Panc1 (cell line): ENCODE data around the gene SCD5. TPM values are rescaled to one million over a fixed set of nuclear protein-coding genes. Genes with fewer than 3 reads are reported as not detected.

Experiments
- ATAC-seq: fragments of 200-7000 bp; cut with Tn5 transposase; 2 replicates; pipeline ENCODE4 v1.9.1; 2020; ENCODE audit warnings: mild to moderate bottlenecking, moderate library complexity
- BruUV-seq: library from RNA; stranded (reverse); fragments of 400-500 nt; replicated peaks from 2 replicates; lab custom pipeline; 2021; lab: Mats Ljungman, UMichigan
- CTCF ChIA-PET: fragments of 300-600 bp; sonication (Branson Sonifier 250); formaldehyde crosslinking; loops from one replicate; lab custom pipeline; 2022; ENCODE audit warnings: antibody characterized with exemption; lab: Charles Lee
- POLR2A ChIA-PET: fragments of 300-600 bp; sonication (Branson Sonifier 250); formaldehyde crosslinking; loops from one replicate; lab custom pipeline; 2022; ENCODE audit warnings: antibody characterized with exemption; lab: Charles Lee
- DNase-seq: peaks from one replicate; pipeline ENCODE4 v3.0.0-alpha.2; 2010; ENCODE audit warnings: low read depth, low spot score
- H3K27ac ChIP-seq: 2 replicates; pipeline ENCODE4 v1.5.1; 2011; ENCODE audit warnings: mild to moderate bottlenecking, low read length, inconsistent platforms
- H3K27me3 ChIP-seq: fragments of 200-500 bp; sonication (Bioruptor generic); 2 replicates; pipeline ENCODE4 v1.6.0; 2014; ENCODE audit warnings: low read length, inconsistent platforms; ENCODE audit not compliant: control insufficient read depth, insufficient read depth
- H3K36me3 ChIP-seq: fragments of 200-500 bp; sonication (Bioruptor generic); 2 replicates; pipeline ENCODE4 v1.5.1; 2014; ENCODE audit warnings: inconsistent platforms, mild to moderate bottlenecking, low read length, moderate library complexity; ENCODE audit not compliant: control insufficient read depth, insufficient read depth
- H3K4me1 ChIP-seq: 2 replicates; pipeline ENCODE4 v1.5.1; 2011; ENCODE audit warnings: inconsistent platforms, mild to moderate bottlenecking, low read length, moderate library complexity; ENCODE audit not compliant: control insufficient read depth, insufficient read depth
- H3K4me3 ChIP-seq, 2 experiments: 2 replicates each; pipeline ENCODE4 v1.5.1; 2011 to 2012; ENCODE audit warnings: low read depth in 2 of 2, low read length in 2 of 2, mild to moderate bottlenecking in 2 of 2, inconsistent platforms in 1 of 2, moderate library complexity in 1 of 2
- H3K9me3 ChIP-seq: fragments of 200-500 bp; sonication (Bioruptor generic); 2 replicates; pipeline ENCODE4 v1.5.1; 2014; ENCODE audit warnings: low read depth, mild to moderate bottlenecking, inconsistent platforms, low read length, moderate library complexity; ENCODE audit not compliant: control insufficient read depth, insufficient read depth
- CTCF ChIP-seq: fragments of 450-650 bp; IDR thresholded peaks from 2 replicates; pipeline ENCODE4 v1.5.1; 2017; ENCODE audit warnings: mild to moderate bottlenecking
- POLR2AphosphoS5 ChIP-seq: IDR thresholded peaks from 2 replicates; pipeline ENCODE4 v1.6.1; 2012; ENCODE audit warnings: mild to moderate bottlenecking, low read depth, low read length, moderate library complexity
- SIN3A ChIP-seq: IDR thresholded peaks from 2 replicates; pipeline ENCODE4 v1.6.1; 2012; ENCODE audit warnings: low read depth, mild to moderate bottlenecking, low read length, moderate library complexity, borderline replicate concordance; ENCODE audit not compliant: insufficient read depth
- TCF7L2 ChIP-seq: IDR thresholded peaks from 2 replicates; pipeline ENCODE4 v1.6.1; 2011; ENCODE audit warnings: mild to moderate bottlenecking, low read depth, low read length, inconsistent platforms
- in situ Hi-C: cut with HindIII; loops from 2 replicates; pipeline ENCODE4 v1.10.0; 2016; ENCODE audit warnings: low sequenced_read_pairs, low pct_unique_long_range_greater_than_20kb
- intact Hi-C: fragments of 100-400 bp; cut with micrococcal nuclease; formaldehyde crosslinking; loops from one replicate; pipeline ENCODE4 v1.10.0; 2022; ENCODE audit not compliant: unreplicated experiment
- total RNA-seq: library from RNA; stranded (reverse); gene quantifications from one replicate; pipeline ENCODE4 v1.2.1, GENCODE V29; 2021; ENCODE audit not compliant: unreplicated experiment
- TF ChIP-seq, protein P1 (sequence below), 2 experiments: IDR thresholded peaks; 2 replicates each; pipeline ENCODE4 v1.6.1; 2011 to 2012; ENCODE audit warnings: low read depth in 2 of 2, control low read depth in 1 of 2, low read length in 1 of 2, mild to moderate bottlenecking in 1 of 2, moderate library complexity in 1 of 2; ENCODE audit not compliant: insufficient read depth in 1 of 2

The SCD5 gene
- total RNA-seq, 1 experiment from 2014 or later: 2.0 TPM

- H3K27me3 ChIP-seq: no peaks in the 10 kb centered on the region
- CTCF ChIA-PET: no interaction called here
- H3K27ac ChIP-seq: no peak overlapping the region
- H3K36me3 ChIP-seq: no peaks in the 10 kb centered on the region
- no peak for TF ChIP-seq CTCF
- no peak for TF ChIP-seq SIN3A
- TF ChIP-seq TCF7L2: no peak
- no peak for TF ChIP-seq POLR2AphosphoS5
- TF ChIP-seq, protein P1, sequence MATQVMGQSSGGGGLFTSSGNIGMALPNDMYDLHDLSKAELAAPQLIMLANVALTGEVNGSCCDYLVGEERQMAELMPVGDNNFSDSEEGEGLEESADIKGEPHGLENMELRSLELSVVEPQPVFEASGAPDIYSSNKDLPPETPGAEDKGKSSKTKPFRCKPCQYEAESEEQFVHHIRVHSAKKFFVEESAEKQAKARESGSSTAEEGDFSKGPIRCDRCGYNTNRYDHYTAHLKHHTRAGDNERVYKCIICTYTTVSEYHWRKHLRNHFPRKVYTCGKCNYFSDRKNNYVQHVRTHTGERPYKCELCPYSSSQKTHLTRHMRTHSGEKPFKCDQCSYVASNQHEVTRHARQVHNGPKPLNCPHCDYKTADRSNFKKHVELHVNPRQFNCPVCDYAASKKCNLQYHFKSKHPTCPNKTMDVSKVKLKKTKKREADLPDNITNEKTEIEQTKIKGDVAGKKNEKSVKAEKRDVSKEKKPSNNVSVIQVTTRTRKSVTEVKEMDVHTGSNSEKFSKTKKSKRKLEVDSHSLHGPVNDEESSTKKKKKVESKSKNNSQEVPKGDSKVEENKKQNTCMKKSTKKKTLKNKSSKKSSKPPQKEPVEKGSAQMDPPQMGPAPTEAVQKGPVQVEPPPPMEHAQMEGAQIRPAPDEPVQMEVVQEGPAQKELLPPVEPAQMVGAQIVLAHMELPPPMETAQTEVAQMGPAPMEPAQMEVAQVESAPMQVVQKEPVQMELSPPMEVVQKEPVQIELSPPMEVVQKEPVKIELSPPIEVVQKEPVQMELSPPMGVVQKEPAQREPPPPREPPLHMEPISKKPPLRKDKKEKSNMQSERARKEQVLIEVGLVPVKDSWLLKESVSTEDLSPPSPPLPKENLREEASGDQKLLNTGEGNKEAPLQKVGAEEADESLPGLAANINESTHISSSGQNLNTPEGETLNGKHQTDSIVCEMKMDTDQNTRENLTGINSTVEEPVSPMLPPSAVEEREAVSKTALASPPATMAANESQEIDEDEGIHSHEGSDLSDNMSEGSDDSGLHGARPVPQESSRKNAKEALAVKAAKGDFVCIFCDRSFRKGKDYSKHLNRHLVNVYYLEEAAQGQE (IDR thresholded peaks at IDR 0.05; ENCODE audit: insufficient read depth in 1 of 2, low read depth in 2 of 2, low read length in 1 of 2): no peak
- no peak overlapping the region for H3K4me3 ChIP-seq
- no peak for DNase-seq
- in situ Hi-C loops (no loop called here), intact Hi-C loops (no loop called here)
- no TSS peak for BruUV-seq
- POLR2A ChIA-PET: no interaction called here
- H3K4me1 ChIP-seq: no peaks in the 10 kb centered on the region
- H3K9me3 ChIP-seq: no peaks in the 10 kb centered on the region
- no peak for ATAC-seq
Measured at GRCh38 chr4:82667761-82668480, 130.7 kb downstream of the SCD5 start.

DNA sequence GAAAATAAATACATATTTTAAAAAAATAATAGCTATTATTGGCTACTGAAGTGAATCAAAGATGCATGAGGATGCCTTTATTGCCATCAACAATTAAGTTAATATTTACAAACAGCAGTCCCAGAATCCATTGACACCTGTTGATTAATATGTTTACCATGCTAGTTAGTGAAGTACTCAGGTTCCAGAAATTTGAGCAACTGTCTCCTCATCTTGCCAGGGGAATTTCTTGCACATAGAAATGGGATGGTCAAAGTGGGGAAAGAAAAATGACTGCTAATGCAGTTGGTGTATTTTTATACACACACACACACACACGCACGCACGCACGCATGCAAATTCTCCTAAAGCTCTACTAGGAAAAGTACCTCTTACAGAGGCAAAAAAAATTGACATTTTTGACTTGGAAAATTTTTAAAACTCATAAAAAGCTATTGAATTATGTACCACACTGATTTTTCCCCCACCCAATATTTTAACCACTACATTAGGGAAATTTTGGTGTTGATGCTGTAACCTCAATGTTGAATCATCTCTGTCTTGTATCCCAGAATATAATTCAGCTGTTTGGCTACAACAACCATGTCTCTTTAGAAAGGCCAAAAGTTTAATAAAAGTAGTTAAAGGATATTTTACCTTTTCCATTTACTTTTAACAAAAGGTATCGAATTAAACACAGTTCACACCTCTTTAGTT, 131.5 kb downstream of the SCD5 start:
- Histone ChIP-seq H3K36me3 (no peaks in the 10 kb centered on the region), H3K4me3 (no peak overlapping the region), H3K27ac (no peak overlapping the region), H3K27me3 (no peaks in the 10 kb centered on the region), H3K9me3 (no peaks in the 10 kb centered on the region), H3K4me1 (no peaks in the 10 kb centered on the region)
- intact Hi-C loops (no loop called here), in situ Hi-C loops (no loop called here)
- no peak for DNase-seq
- ChIA-PET POLR2A (no interaction called here), CTCF (no interaction called here)
- TF ChIP-seq TCF7L2 (no peak), CTCF (no peak), POLR2AphosphoS5 (no peak), SIN3A (no peak)
- TF ChIP-seq, protein P1 (IDR thresholded peaks at IDR 0.05; ENCODE audit: insufficient read depth in 1 of 2, low read depth in 2 of 2, low read length in 1 of 2): no peak
- no peak for ATAC-seq
- no TSS peak for BruUV-seq
